CD14-positive monocyte (primary cell): ENCODE measurements around the gene CSKMT. TPM values are rescaled to one million over a fixed set of nuclear protein-coding genes. Genes with fewer than 3 reads are reported as not detected.

Source experiments
- DNase-seq, 3 donors: peaks; one replicate each; pipeline ENCODE4 v3.0.0-alpha.2; 2011 to 2022
- H2AFZ ChIP-seq: 2 replicates; pipeline ENCODE4 v1.6.0; 2012; ENCODE audit warnings: mild to moderate bottlenecking, low read depth, low read length, inconsistent platforms; ENCODE audit not compliant: insufficient read depth, poor library complexity, severe bottlenecking
- H3K27ac ChIP-seq, 2 donors: 1 replicate in 1 of 2; 2 replicates in 1 of 2; pipeline ENCODE4 v1.5.1; 2012 to 2013; ENCODE audit warnings: low read length in 2 of 2, control low read depth in 1 of 2, inconsistent platforms in 1 of 2, low read depth in 1 of 2, mild to moderate bottlenecking in 1 of 2
- H3K27me3 ChIP-seq, 2 donors: one replicate each; pipeline versions ENCODE4 v1.6.0 to v1.6.1; 2011 to 2013; ENCODE audit warnings: low read length in 2 of 2; ENCODE audit not compliant: control insufficient read depth in 2 of 2, insufficient read depth in 2 of 2
- H3K36me3 ChIP-seq, 2 donors: replicated peaks in 1 of 2; 1 replicate in 1 of 2; 2 replicates in 1 of 2; pipeline versions ENCODE4 v1.5.1 to v1.6.1; 2012 to 2013; ENCODE audit warnings: low read length in 2 of 2, control low read depth in 1 of 2, inconsistent platforms in 1 of 2, mild to moderate bottlenecking in 1 of 2; ENCODE audit not compliant: insufficient read depth in 2 of 2, control insufficient read depth in 1 of 2
- H3K4me1 ChIP-seq, 2 donors: 1 replicate in 1 of 2; 2 replicates in 1 of 2; pipeline versions ENCODE4 v1.5.1 to v1.6.1; 2012 to 2013; ENCODE audit warnings: low read length in 2 of 2, control low read depth in 1 of 2, inconsistent platforms in 1 of 2, mild to moderate bottlenecking in 1 of 2, moderate library complexity in 1 of 2; ENCODE audit not compliant: insufficient read depth in 2 of 2, control insufficient read depth in 1 of 2
- H3K4me2 ChIP-seq: replicated peaks from 2 replicates; pipeline ENCODE3; 2012; ENCODE audit warnings: low read length, moderate library complexity, mild to moderate bottlenecking; ENCODE audit not compliant: poor library complexity, severe bottlenecking; ENCODE audit errors: extremely low read depth
- H3K4me3 ChIP-seq, 3 experiments: fragments of 200-600 bp in 1 of 3; sonication (generic) in 1 of 3; replicated peaks in 1 of 3; 1 replicate in 2 of 3; 2 replicates in 1 of 3; pipeline ENCODE4 v1.5.1; 2011 to 2013; ENCODE audit warnings: low read length in 3 of 3, mild to moderate bottlenecking in 3 of 3, control low read depth in 2 of 3, low read depth in 2 of 3, inconsistent platforms in 1 of 3, moderate library complexity in 1 of 3
- H3K79me2 ChIP-seq: 2 replicates; pipeline ENCODE4 v1.6.0; 2012; ENCODE audit warnings: mild to moderate bottlenecking, control low read depth, inconsistent platforms, low read length, moderate library complexity; ENCODE audit not compliant: insufficient read depth
- H3K9ac ChIP-seq: 2 replicates; pipeline ENCODE4 v1.6.0; 2017; ENCODE audit warnings: low read length, mild to moderate bottlenecking; ENCODE audit not compliant: insufficient read depth, poor library complexity, severe bottlenecking
- H3K9me3 ChIP-seq, 2 donors: replicated peaks in 1 of 2; 1 replicate in 1 of 2; 2 replicates in 1 of 2; pipeline versions ENCODE4 v1.5.1 to v1.6.1; 2012 to 2013; ENCODE audit warnings: low read length in 2 of 2, control low read depth in 1 of 2; ENCODE audit not compliant: control insufficient read depth in 1 of 2, insufficient read depth in 1 of 2
- H4K20me1 ChIP-seq: 2 replicates; pipeline ENCODE4 v1.6.0; 2012; ENCODE audit warnings: mild to moderate bottlenecking, low read length, control low read depth, moderate library complexity; ENCODE audit not compliant: insufficient read depth
- H3K27ac Mint-ChIP-seq, 7 donors: one replicate each; pipeline ENCODE4 v1.8.0; 2020; ENCODE audit warnings: mild to moderate bottlenecking in 7 of 7, mixed read lengths in 7 of 7, moderate library complexity in 6 of 7, inconsistent platforms in 2 of 7
- H3K27me3 Mint-ChIP-seq, 3 donors: one replicate each; pipeline ENCODE4 v1.8.0; 2021 to 2022; ENCODE audit warnings: low read depth in 3 of 3, mild to moderate bottlenecking in 3 of 3, mixed read lengths in 3 of 3, moderate library complexity in 3 of 3, inconsistent platforms in 1 of 3
- H3K36me3 Mint-ChIP-seq, 2 donors: one replicate each; pipeline ENCODE4 v1.8.0; 2020; ENCODE audit warnings: mixed read lengths in 2 of 2, inconsistent platforms in 1 of 2, mild to moderate bottlenecking in 1 of 2
- H3K4me1 Mint-ChIP-seq: one replicate; pipeline ENCODE4 v1.8.0; 2020; ENCODE audit warnings: mild to moderate bottlenecking, mixed read lengths
- H3K4me3 Mint-ChIP-seq, 2 donors: one replicate each; pipeline ENCODE4 v1.8.0; 2020; ENCODE audit warnings: mild to moderate bottlenecking in 2 of 2, mixed read lengths in 2 of 2, moderate library complexity in 1 of 2
- H3K9me3 Mint-ChIP-seq, 7 donors: one replicate each; pipeline ENCODE4 v1.8.0; 2020 to 2022; ENCODE audit warnings: mixed read lengths in 7 of 7, mild to moderate bottlenecking in 6 of 7, moderate library complexity in 6 of 7, inconsistent platforms in 2 of 7
- WGBS: methylation state at CpG from one replicate; pipeline ENCODE4 v1.1.5; 2013; ENCODE audit warnings: missing lambda C conversion rate; ENCODE audit not compliant: insufficient coverage; 5-methylcytosine and 5-hydroxymethylcytosine counted together
- intact Hi-C, 2 donors: fragments of 100-400 bp; cut with micrococcal nuclease; formaldehyde crosslinking; loops; one replicate each; pipeline versions ENCODE4 v1.15.0 to v1.15.1; 2023
- polyA plus RNA-seq, 3 donors: library from polyadenylated mRNA; depleted of rRNA in 1 of 3; unstranded in 2 of 3; stranded (reverse) in 1 of 3; fragments of 300-500 nt in 2 of 3; fragments of >200 nt in 1 of 3; fragmentation: Illumina TruSeq in 2 of 3; gene quantifications; 1 replicate in 2 of 3; 2 replicates in 1 of 3; pipeline ENCODE4 v1.2.3, GENCODE V29; 2012 to 2021
- TF ChIP-seq, protein P1 (sequence below): fragments of 200-600 bp; IDR thresholded peaks from one replicate; pipeline ENCODE4 v1.8.0; 2022; ENCODE audit warnings: antibody characterized with exemption, mild to moderate bottlenecking

Gene CSKMT
- polyA plus RNA-seq, 3 donors, result 0.73 to 4.9 (median 1.4) TPM

- H3K4me2 ChIP-seq, result peak overlapping the region; percentile 93
- peak overlapping the region; percentile 75 for H3K9ac ChIP-seq
- TF ChIP-seq, protein P1, sequence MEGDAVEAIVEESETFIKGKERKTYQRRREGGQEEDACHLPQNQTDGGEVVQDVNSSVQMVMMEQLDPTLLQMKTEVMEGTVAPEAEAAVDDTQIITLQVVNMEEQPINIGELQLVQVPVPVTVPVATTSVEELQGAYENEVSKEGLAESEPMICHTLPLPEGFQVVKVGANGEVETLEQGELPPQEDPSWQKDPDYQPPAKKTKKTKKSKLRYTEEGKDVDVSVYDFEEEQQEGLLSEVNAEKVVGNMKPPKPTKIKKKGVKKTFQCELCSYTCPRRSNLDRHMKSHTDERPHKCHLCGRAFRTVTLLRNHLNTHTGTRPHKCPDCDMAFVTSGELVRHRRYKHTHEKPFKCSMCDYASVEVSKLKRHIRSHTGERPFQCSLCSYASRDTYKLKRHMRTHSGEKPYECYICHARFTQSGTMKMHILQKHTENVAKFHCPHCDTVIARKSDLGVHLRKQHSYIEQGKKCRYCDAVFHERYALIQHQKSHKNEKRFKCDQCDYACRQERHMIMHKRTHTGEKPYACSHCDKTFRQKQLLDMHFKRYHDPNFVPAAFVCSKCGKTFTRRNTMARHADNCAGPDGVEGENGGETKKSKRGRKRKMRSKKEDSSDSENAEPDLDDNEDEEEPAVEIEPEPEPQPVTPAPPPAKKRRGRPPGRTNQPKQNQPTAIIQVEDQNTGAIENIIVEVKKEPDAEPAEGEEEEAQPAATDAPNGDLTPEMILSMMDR, result no peak
- Mint-ChIP-seq H3K27me3 (no peaks in the 10 kb centered on the region), H3K36me3 (peaks cover 13 to 21% of the 10 kb centered on the region in 2 donors), H3K9me3 (peaks cover 0 to 3% (median 0%) of the 10 kb centered on the region in 7 donors), H3K27ac (peak overlapping the region; percentile 89 to 99 (median 94)), H3K4me3 (peak overlapping the region; percentile 89 to 92), H3K4me1 (peaks cover 57% of the 10 kb centered on the region)
- DNase-seq, result peak in 2 of 3 donors; percentile 44 to 48
- H4K20me1 ChIP-seq, result no peaks in the 10 kb centered on the region
- WGBS, result 84% methylated on average over 5 of the region's 7 CpGs
- H3K79me2 ChIP-seq, result peaks cover 10% of the 10 kb centered on the region
- H3K4me3 ChIP-seq, result peak overlapping the region; percentile 70 to 91 (median 84)
- H3K27ac ChIP-seq, result peak overlapping the region; percentile 78 to 85
- intact Hi-C loops, result loop anchor here (5.0 to 10.0 kb wide), 2 partner anchors 53 to 111 kb away; partner anchors contain the start of genes TUT1 (in 2 of the 2) and INTS5 (in 1 of the 2)
- no peaks in the 10 kb centered on the region for H3K27me3 ChIP-seq
- H2AFZ ChIP-seq, result peak overlapping the region; percentile 96
- H3K9me3 ChIP-seq, result no peaks in the 10 kb centered on the region
- peaks cover 65 to 81% of the 10 kb centered on the region in 2 donors for H3K4me1 ChIP-seq
- peaks cover under 1 to 8% of the 10 kb centered on the region in 2 donors for H3K36me3 ChIP-seq
Observed at GRCh38 chr11:62705413-62705812, 40.3 kb downstream of the CSKMT start.

- H3K9me3 Mint-ChIP-seq, result peaks cover 0 to 3% (median 0%) of the 10 kb centered on the region in 7 donors
- H3K4me3 Mint-ChIP-seq, result peak overlapping the region; percentile 89 to 92
- H2AFZ ChIP-seq, result peak overlapping the region; percentile 96
- TF ChIP-seq, protein P1, result no peak
- intact Hi-C loops, result loop anchor here (5.0 to 10.0 kb wide), 2 partner anchors 54 to 111 kb away; partner anchors contain the start of genes TUT1 (in 2 of the 2) and INTS5 (in 1 of the 2)
- H3K27ac ChIP-seq, result peak overlapping the region; percentile 78 to 85
- H4K20me1 ChIP-seq, result no peaks in the 10 kb centered on the region
- DNase-seq, result peak; percentile 89 to 93 (median 91)
- peaks cover 57% of the 10 kb centered on the region for H3K4me1 Mint-ChIP-seq
- H3K27me3 ChIP-seq, result no peaks in the 10 kb centered on the region
- no peaks in the 10 kb centered on the region for H3K9me3 ChIP-seq
- H3K79me2 ChIP-seq, result peaks cover 10% of the 10 kb centered on the region
- H3K36me3 Mint-ChIP-seq, result peaks cover 12 to 22% of the 10 kb centered on the region in 2 donors
- H3K27ac Mint-ChIP-seq, result peak overlapping the region; percentile 89 to 99 (median 94)
- H3K36me3 ChIP-seq, result peaks cover 6 to 9% of the 10 kb centered on the region in 2 donors
- peak overlapping the region; percentile 93 for H3K4me2 ChIP-seq
- H3K9ac ChIP-seq, result peak overlapping the region; percentile 75
- peak overlapping the region; percentile 70 to 91 (median 84) for H3K4me3 ChIP-seq
- H3K27me3 Mint-ChIP-seq, result no peaks in the 10 kb centered on the region
- WGBS, result 7% methylated on average over 73 of the region's 73 CpGs
- H3K4me1 ChIP-seq, result peaks cover 67 to 85% of the 10 kb centered on the region in 2 donors
Observed at GRCh38 chr11:62705880-62706849, 41.1 kb downstream of the CSKMT start.
